NB4 (cell line): ENCODE measurements around the gene FAM221B.

ENCODE experiments used
- DNase-seq: peaks from one replicate; pipeline ENCODE4 v3.0.0; 2010; ENCODE audit warnings: low read depth
- H3K4me3 ChIP-seq: one replicate; pipeline ENCODE4 v1.5.1; 2011; ENCODE audit warnings: mild to moderate bottlenecking, low read depth, low read length, moderate library complexity
- MYC ChIP-seq: IDR thresholded peaks from 2 replicates; pipeline ENCODE4 v1.6.1; 2011; ENCODE audit warnings: low read depth, low read length
- POLR2A ChIP-seq: IDR thresholded peaks from 2 replicates; pipeline ENCODE4 v1.6.1; 2011; ENCODE audit warnings: mild to moderate bottlenecking; ENCODE audit not compliant: insufficient read length; ENCODE audit errors: extremely low read depth
- TF ChIP-seq, protein P1 (sequence below): IDR thresholded peaks from 2 replicates; pipeline ENCODE4 v1.6.1; 2011; ENCODE audit warnings: low read depth, low read length
- TF ChIP-seq, protein P2 (sequence below): IDR thresholded peaks from one replicate; pipeline ENCODE4 v1.5.1; 2012; ENCODE audit warnings: low read depth, low read length

Gene FAM221B

DNA sequence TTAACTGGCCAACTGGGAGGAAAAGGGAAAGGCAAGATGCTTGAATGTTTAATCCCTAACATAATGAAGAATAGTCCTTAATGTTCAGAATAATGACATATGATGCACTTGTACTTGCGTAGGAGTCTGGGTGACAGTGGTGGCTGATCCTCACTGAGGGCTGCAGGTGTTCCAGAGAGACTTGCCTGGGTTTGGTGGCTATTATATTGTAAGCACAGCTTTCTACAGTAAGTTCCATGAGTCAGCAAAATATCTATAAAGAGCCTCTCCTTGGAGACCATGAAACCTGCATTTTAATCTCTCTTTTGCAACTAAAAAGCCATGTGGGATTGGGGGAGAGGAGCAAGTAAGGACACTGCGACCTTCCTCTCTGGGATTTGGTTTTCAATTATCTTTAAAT lies 39.0 kb downstream of the FAM221B start:
- TF ChIP-seq, protein P1, sequence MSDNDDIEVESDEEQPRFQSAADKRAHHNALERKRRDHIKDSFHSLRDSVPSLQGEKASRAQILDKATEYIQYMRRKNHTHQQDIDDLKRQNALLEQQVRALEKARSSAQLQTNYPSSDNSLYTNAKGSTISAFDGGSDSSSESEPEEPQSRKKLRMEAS = no peak
- TF ChIP-seq MYC (no peak), POLR2A (no peak)
- TF ChIP-seq, protein P2, sequence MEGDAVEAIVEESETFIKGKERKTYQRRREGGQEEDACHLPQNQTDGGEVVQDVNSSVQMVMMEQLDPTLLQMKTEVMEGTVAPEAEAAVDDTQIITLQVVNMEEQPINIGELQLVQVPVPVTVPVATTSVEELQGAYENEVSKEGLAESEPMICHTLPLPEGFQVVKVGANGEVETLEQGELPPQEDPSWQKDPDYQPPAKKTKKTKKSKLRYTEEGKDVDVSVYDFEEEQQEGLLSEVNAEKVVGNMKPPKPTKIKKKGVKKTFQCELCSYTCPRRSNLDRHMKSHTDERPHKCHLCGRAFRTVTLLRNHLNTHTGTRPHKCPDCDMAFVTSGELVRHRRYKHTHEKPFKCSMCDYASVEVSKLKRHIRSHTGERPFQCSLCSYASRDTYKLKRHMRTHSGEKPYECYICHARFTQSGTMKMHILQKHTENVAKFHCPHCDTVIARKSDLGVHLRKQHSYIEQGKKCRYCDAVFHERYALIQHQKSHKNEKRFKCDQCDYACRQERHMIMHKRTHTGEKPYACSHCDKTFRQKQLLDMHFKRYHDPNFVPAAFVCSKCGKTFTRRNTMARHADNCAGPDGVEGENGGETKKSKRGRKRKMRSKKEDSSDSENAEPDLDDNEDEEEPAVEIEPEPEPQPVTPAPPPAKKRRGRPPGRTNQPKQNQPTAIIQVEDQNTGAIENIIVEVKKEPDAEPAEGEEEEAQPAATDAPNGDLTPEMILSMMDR = no peak
- DNase-seq = no peak
- H3K4me3 ChIP-seq = no peak overlapping the region

DNA sequence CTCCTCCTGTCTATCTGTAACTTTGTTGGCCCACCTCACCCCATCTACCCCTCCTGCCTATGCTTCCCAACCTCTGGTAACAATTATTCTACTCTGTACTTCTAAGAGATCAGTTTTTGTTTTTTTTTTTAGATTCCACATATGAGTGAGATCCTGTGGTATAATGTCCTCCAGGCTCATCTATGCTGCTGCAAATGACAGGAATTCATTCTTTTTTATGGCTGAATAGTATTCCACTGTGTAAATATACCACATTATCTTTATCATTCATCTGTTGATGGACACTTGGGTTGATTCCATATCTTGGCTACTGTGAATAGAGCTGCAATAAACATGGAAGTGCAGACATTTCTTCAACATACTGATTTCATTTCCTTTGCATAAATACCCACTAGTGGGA lies 45.1 kb downstream of the FAM221B start:
- TF ChIP-seq, protein P1 = no peak
- TF ChIP-seq POLR2A (no peak), MYC (no peak)
- TF ChIP-seq, protein P2 = no peak
- no peak for DNase-seq
- H3K4me3 ChIP-seq = no peak overlapping the region

DNA sequence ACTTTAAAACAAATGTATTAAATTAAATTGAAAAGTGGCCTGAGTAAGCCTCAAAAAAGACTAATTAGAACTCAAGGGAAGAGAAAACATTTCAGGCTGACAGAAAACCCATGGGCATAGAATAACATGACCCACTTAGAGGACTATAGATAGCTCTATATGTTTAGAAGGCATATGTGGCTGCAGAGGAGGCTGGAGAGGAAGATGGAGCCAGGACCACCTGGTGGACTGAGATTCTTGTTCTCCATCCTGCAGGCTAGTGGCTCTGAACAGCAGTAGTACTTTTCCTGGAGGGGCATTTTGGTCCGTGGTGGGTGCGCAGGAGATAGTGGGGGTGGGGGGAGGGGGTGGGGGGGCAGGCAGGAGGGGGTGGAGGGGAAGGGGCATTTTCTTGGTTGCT lies 47.5 kb downstream of the FAM221B start:
- no peak overlapping the region for H3K4me3 ChIP-seq
- no peak for DNase-seq
- TF ChIP-seq POLR2A (no peak), MYC (no peak)
- TF ChIP-seq, protein P1 = no peak
- TF ChIP-seq, protein P2 = no peak

DNA sequence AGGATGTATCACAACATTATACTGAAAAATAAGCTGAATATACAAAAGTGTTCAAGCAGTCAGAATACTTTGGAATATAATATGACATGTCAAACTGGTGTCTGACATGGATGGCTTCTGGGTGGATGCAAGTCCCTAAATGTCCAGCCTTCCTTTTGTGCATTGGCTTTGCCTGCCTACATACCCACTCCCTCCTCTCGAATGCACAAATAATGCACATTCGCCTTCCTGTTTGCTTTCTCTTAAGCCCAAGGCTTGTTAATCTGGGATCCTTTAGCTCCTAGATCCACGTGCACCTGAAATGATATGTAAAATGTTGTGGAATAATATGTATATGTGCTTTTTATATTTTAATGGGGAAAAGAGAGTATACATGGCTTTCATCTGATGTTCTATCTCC lies 50.0 kb downstream of the FAM221B start:
- TF ChIP-seq MYC (no peak), POLR2A (no peak)
- TF ChIP-seq, protein P2 = no peak
- TF ChIP-seq, protein P1 = no peak
- H3K4me3 ChIP-seq = no peak overlapping the region
- no peak for DNase-seq

DNA sequence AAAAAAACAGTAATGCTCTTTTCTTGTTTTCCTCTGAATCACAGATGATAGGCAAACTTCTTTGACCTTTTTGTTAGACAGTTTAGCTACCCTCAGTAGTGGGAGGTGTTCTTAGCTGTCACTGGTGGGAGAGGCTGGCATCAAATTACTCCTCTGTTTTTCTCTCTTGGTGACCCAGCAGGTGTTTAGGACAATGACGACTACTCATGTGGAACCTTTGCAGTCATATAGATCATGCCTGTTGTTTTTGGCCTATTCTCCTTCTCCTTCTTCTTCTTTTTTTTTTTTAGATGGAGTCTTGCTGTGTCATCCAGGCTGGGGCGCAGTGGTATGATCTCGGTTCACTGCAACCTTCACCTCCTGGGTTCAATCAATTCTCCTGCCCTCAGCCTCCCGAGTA lies 52.5 kb downstream of the FAM221B start:
- no peak for DNase-seq
- no peak overlapping the region for H3K4me3 ChIP-seq
- TF ChIP-seq POLR2A = no peak
- no peak for TF ChIP-seq MYC
- TF ChIP-seq, protein P2 = no peak
- TF ChIP-seq, protein P1 = no peak
